CD8-positive, alpha-beta memory T cell (primary cell): ENCODE results near the gene DENND1A. TPM values are rescaled to one million over a fixed set of nuclear protein-coding genes. Genes with fewer than 3 reads are reported as not detected.

Experiments used
- CTCF ChIA-PET: fragments of 350-600 bp; sonication (Branson Sonifier 250); formaldehyde crosslinking; loops from one replicate; lab custom pipeline; 2021; ENCODE audit warnings: antibody characterized with exemption; lab: Charles Lee
- POLR2A ChIA-PET: fragments of 350-600 bp; sonication (Branson Sonifier 250); formaldehyde crosslinking; loops from one replicate; lab custom pipeline; 2021; ENCODE audit warnings: antibody characterized with exemption; lab: Charles Lee
- DNase-seq, 5 donors: peaks; one replicate each; pipeline versions ENCODE4 v3.0.0 to v3.0.0-alpha.2; 2020 to 2022; ENCODE audit warnings: mixed read lengths in 1 of 5
- H3K27ac ChIP-seq: one replicate; pipeline ENCODE4 v1.7.0; 2013; ENCODE audit warnings: low read depth, mild to moderate bottlenecking, low read length, moderate library complexity
- H3K27me3 ChIP-seq: 2 replicates; pipeline ENCODE4 v1.7.0; 2013; ENCODE audit warnings: low read length, mild to moderate bottlenecking; ENCODE audit not compliant: insufficient read depth, poor library complexity, severe bottlenecking
- H3K36me3 ChIP-seq: 2 replicates; pipeline ENCODE4 v1.7.0; 2013; ENCODE audit warnings: mild to moderate bottlenecking, low read length, moderate library complexity; ENCODE audit not compliant: insufficient read depth
- H3K4me1 ChIP-seq: 2 replicates; pipeline ENCODE4 v1.7.0; 2013; ENCODE audit warnings: mild to moderate bottlenecking, low read length, moderate library complexity; ENCODE audit not compliant: insufficient read depth
- H3K4me3 ChIP-seq: 2 replicates; pipeline ENCODE4 v1.7.0; 2013; ENCODE audit warnings: mild to moderate bottlenecking, low read length
- H3K9me3 ChIP-seq: 2 replicates; pipeline ENCODE4 v1.7.0; 2013; ENCODE audit warnings: mild to moderate bottlenecking, low read length
- H3K27ac Mint-ChIP-seq, 8 donors: one replicate each; pipeline ENCODE4 v1.8.0; 2020 to 2021; ENCODE audit warnings: mixed read lengths in 8 of 8, mild to moderate bottlenecking in 6 of 8, inconsistent platforms in 3 of 8, moderate library complexity in 3 of 8
- H3K27me3 Mint-ChIP-seq, 2 donors: one replicate each; pipeline ENCODE4 v1.8.0; 2020 to 2021; ENCODE audit warnings: mixed read lengths in 2 of 2, mild to moderate bottlenecking in 1 of 2, moderate library complexity in 1 of 2
- H3K36me3 Mint-ChIP-seq, 3 donors: one replicate each; pipeline ENCODE4 v1.8.0; 2020 to 2021; ENCODE audit warnings: mixed read lengths in 3 of 3, inconsistent platforms in 1 of 3, mild to moderate bottlenecking in 1 of 3
- H3K4me1 Mint-ChIP-seq, 3 donors: one replicate each; pipeline ENCODE4 v1.8.0; 2020 to 2021; ENCODE audit warnings: mixed read lengths in 3 of 3, inconsistent platforms in 1 of 3, mild to moderate bottlenecking in 1 of 3
- H3K4me3 Mint-ChIP-seq, 7 donors: one replicate each; pipeline ENCODE4 v1.8.0; 2020 to 2021; ENCODE audit warnings: mixed read lengths in 7 of 7, mild to moderate bottlenecking in 6 of 7, moderate library complexity in 4 of 7, inconsistent platforms in 2 of 7
- H3K9me3 Mint-ChIP-seq, 5 donors: one replicate each; pipeline ENCODE4 v1.8.0; 2020 to 2022; ENCODE audit warnings: mixed read lengths in 5 of 5, mild to moderate bottlenecking in 3 of 5, moderate library complexity in 2 of 5, inconsistent platforms in 1 of 5
- polyA plus RNA-seq: library from polyadenylated mRNA; unstranded; fragments of 300-500 nt; fragmentation: Illumina TruSeq; gene quantifications from one replicate; pipeline ENCODE4 v1.2.3, GENCODE V29; 2021
- total RNA-seq, 2 experiments: library from RNA; stranded (reverse); gene quantifications; one replicate each; pipeline ENCODE4 v1.2.3, GENCODE V29; 2021

DENND1A gene
- total and polyA plus RNA-seq, 3 experiments from 2014 or later, result 7.2 to 15.1 (median 15.0) TPM

DNA sequence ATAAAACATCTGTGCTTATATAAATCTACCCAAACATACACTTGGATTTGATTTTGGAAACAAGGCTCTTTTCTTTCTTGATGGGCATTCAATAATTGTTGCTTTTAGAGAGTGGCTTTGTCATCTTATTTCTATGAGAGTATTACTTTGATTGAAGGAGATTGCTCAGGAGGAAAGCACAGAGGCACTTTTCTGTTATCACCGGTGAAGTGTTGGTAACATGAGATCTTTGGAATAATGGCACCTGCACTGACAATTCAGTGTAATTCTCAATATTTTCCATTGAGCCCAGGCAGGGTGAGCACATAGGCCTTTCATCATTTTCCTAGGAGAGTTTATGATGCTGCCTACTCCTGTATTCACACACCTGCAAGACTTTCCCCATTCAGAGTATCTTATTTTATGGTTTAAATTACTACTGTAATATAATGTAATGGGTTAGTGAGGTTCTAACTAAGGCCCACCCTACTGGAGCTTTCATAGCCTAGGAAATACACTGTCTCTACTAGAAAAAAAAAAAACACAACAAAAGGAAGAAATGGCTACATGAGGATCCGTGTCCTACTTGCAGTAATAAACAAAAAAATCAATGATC lies 244.3 kb downstream of the DENND1A start:
- Histone ChIP-seq H3K27me3 (no peaks in the 10 kb centered on the region), H3K9me3 (no peaks in the 10 kb centered on the region), H3K36me3 (no peaks in the 10 kb centered on the region), H3K27ac (no peak overlapping the region), H3K4me1 (peaks cover 9% of the 10 kb centered on the region), H3K4me3 (no peak overlapping the region)
- H3K27me3 Mint-ChIP-seq, result no peaks in the 10 kb centered on the region
- POLR2A ChIA-PET, result no interaction called here
- peaks cover 1 to 10% (median 2%) of the 10 kb centered on the region in 3 donors for H3K36me3 Mint-ChIP-seq
- DNase-seq, result no peak
- H3K9me3 Mint-ChIP-seq, result no peaks in the 10 kb centered on the region
- no peak overlapping the region for H3K27ac Mint-ChIP-seq
- CTCF ChIA-PET, result no interaction called here
- peaks cover 14 to 30% (median 17%) of the 10 kb centered on the region in 3 donors for H3K4me1 Mint-ChIP-seq
- no peak overlapping the region for H3K4me3 Mint-ChIP-seq

DNA sequence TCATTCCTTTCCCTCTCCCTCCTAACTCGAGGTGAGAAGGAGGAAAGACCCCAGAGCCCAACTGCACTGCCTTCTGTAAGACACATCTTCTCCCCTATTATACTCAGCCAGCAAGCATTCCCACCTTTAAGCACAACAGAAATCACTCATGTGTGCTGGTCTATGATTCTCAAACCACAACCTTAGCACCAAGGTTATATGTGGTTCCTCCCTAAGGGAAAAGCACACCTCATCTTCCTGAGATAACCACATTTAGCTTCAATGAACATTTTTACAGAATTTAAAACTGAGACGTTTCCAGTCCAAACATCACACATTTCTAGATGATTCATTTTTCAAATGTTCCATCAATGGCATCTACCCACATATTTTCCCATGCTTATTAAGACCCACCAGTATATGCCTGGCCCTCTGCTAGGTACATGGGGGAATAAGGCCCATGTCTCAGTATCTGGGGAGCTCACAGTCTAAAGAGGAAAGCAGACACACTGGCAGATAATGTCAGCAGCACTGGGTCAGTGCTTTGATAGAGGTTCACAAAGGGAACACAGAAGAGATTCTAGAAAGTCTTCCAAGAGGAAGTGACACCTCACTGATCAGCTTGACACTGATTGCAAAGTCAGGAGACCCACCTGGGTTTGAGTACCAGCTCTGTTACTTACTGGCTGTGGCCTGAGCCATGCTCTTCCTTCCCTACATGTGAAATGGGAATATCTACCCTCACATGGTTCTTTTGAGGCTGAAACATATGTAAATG lies 245.4 kb downstream of the DENND1A start:
- H3K4me1 ChIP-seq, result peaks cover 9% of the 10 kb centered on the region
- H3K27me3 ChIP-seq, result no peaks in the 10 kb centered on the region
- no peak overlapping the region for H3K27ac Mint-ChIP-seq
- H3K4me3 ChIP-seq, result no peak overlapping the region
- H3K36me3 Mint-ChIP-seq, result peaks cover 1 to 10% (median 4%) of the 10 kb centered on the region in 3 donors
- ChIA-PET CTCF (no interaction called here), POLR2A (no interaction called here)
- no peaks in the 10 kb centered on the region for H3K36me3 ChIP-seq
- no peaks in the 10 kb centered on the region for H3K9me3 ChIP-seq
- no peak for DNase-seq
- no peaks in the 10 kb centered on the region for H3K9me3 Mint-ChIP-seq
- H3K4me1 Mint-ChIP-seq, result peaks cover 18 to 36% (median 27%) of the 10 kb centered on the region in 3 donors
- H3K4me3 Mint-ChIP-seq, result no peak overlapping the region
- no peak overlapping the region for H3K27ac ChIP-seq
- H3K27me3 Mint-ChIP-seq, result no peaks in the 10 kb centered on the region

DNA sequence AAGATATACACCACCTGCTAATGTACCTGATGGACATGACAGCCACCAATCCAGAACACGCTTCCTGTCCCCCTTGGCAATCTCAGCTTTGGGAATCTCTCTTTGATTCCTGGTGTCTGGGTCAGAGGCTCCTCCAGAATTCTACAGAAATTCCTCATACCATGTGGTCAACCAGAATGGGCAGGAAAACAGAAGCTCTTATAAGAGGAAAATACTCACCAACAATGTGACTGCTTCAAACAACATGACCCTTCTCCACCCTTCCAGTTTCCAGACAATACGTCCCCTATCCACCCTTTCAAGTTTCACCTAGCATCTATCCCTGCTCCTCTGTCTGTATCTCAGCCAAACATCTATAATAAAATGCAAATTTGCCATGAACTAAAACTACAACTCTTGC lies 247.2 kb downstream of the DENND1A start:
- no peak overlapping the region for H3K27ac Mint-ChIP-seq
- no peak overlapping the region for H3K4me3 Mint-ChIP-seq
- POLR2A ChIA-PET, result no interaction called here
- H3K4me1 Mint-ChIP-seq, result peaks cover 21 to 46% (median 36%) of the 10 kb centered on the region in 3 donors
- H3K9me3 Mint-ChIP-seq, result no peaks in the 10 kb centered on the region
- Histone ChIP-seq H3K27me3 (no peaks in the 10 kb centered on the region), H3K9me3 (no peaks in the 10 kb centered on the region), H3K36me3 (no peaks in the 10 kb centered on the region), H3K27ac (no peak overlapping the region), H3K4me3 (no peak overlapping the region), H3K4me1 (peaks cover 9% of the 10 kb centered on the region)
- CTCF ChIA-PET, result no interaction called here
- peaks cover 1 to 10% (median 4%) of the 10 kb centered on the region in 3 donors for H3K36me3 Mint-ChIP-seq
- no peak for DNase-seq
- no peaks in the 10 kb centered on the region for H3K27me3 Mint-ChIP-seq

DNA sequence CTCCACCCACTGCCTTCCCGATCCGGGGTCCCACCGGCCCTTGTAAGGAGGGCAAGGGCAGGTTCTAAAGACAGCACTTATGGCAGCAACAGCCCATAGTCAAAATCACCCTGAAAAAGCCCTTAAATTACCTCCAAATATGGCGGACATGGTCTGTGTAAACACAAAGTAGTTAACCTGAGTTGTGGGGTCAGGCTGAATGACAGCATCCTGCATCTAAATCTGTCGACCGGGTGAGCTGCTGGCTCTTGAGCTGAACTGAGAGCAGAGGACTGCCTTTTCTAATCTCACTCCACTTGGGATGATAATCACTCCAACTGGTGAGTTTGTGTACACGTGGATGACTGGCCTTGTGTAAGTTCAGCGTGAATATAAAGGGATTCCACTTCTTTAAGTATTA lies 249.6 kb downstream of the DENND1A start:
- ChIA-PET POLR2A (no interaction called here), CTCF (interaction anchor here (0.6 kb wide), 1 partner anchor 130 kb away, joined by 3 read pairs; no protein-coding TSS in a partner anchor)
- H3K4me1 Mint-ChIP-seq, result peaks cover 19 to 38% (median 31%) of the 10 kb centered on the region in 3 donors
- no peaks in the 10 kb centered on the region for H3K27me3 Mint-ChIP-seq
- Histone ChIP-seq H3K9me3 (no peaks in the 10 kb centered on the region), H3K27ac (no peak overlapping the region), H3K27me3 (no peaks in the 10 kb centered on the region), H3K36me3 (no peaks in the 10 kb centered on the region), H3K4me3 (no peak overlapping the region), H3K4me1 (peaks cover 9% of the 10 kb centered on the region)
- no peak for DNase-seq
- H3K4me3 Mint-ChIP-seq, result peak overlapping the region in 1 of 7 donors; percentile 20
- no peaks in the 10 kb centered on the region for H3K9me3 Mint-ChIP-seq
- H3K36me3 Mint-ChIP-seq, result peaks cover 11 to 14% (median 13%) of the 10 kb centered on the region in 3 donors
- no peak overlapping the region for H3K27ac Mint-ChIP-seq

- Histone ChIP-seq H3K4me1 (peaks cover 2% of the 10 kb centered on the region), H3K36me3 (no peaks in the 10 kb centered on the region), H3K27ac (no peak overlapping the region), H3K9me3 (no peaks in the 10 kb centered on the region), H3K4me3 (no peak overlapping the region), H3K27me3 (no peaks in the 10 kb centered on the region)
- Mint-ChIP-seq H3K27ac (peak overlapping the region in 7 of 8 donors; percentile 13 to 78 (median 61)), H3K9me3 (peaks cover 0 to 3% (median 0%) of the 10 kb centered on the region in 5 donors), H3K27me3 (no peaks in the 10 kb centered on the region), H3K36me3 (peaks cover 15 to 18% (median 16%) of the 10 kb centered on the region in 3 donors), H3K4me1 (peaks cover 12 to 29% (median 22%) of the 10 kb centered on the region in 3 donors), H3K4me3 (peak overlapping the region in 4 of 7 donors; percentile 23 to 62 (median 48))
- CTCF ChIA-PET, result no interaction called here
- peak in 1 of 5 donors; percentile 1 for DNase-seq
- POLR2A ChIA-PET, result no interaction called here
Observed at GRCh38 chr9:123679330-123679987, 250.5 kb downstream of the DENND1A start.

- ChIA-PET POLR2A (no interaction called here), CTCF (no interaction called here)
- H3K4me1 ChIP-seq, result no peaks in the 10 kb centered on the region
- Mint-ChIP-seq H3K9me3 (peaks cover 0 to 9% (median 4%) of the 10 kb centered on the region in 5 donors), H3K27me3 (no peaks in the 10 kb centered on the region), H3K36me3 (peaks cover 18 to 21% (median 21%) of the 10 kb centered on the region in 3 donors), H3K4me1 (peaks cover 9 to 24% (median 18%) of the 10 kb centered on the region in 3 donors), H3K4me3 (peak overlapping the region in 1 of 7 donors; percentile 56), H3K27ac (peak overlapping the region in 2 of 8 donors; percentile 15 to 71)
- H3K27me3 ChIP-seq, result no peaks in the 10 kb centered on the region
- DNase-seq, result no peak
- H3K9me3 ChIP-seq, result no peaks in the 10 kb centered on the region
- no peak overlapping the region for H3K4me3 ChIP-seq
- H3K27ac ChIP-seq, result no peak overlapping the region
- H3K36me3 ChIP-seq, result no peaks in the 10 kb centered on the region
Observed at GRCh38 chr9:123678878-123679329, 251.0 kb downstream of the DENND1A start.

DNA sequence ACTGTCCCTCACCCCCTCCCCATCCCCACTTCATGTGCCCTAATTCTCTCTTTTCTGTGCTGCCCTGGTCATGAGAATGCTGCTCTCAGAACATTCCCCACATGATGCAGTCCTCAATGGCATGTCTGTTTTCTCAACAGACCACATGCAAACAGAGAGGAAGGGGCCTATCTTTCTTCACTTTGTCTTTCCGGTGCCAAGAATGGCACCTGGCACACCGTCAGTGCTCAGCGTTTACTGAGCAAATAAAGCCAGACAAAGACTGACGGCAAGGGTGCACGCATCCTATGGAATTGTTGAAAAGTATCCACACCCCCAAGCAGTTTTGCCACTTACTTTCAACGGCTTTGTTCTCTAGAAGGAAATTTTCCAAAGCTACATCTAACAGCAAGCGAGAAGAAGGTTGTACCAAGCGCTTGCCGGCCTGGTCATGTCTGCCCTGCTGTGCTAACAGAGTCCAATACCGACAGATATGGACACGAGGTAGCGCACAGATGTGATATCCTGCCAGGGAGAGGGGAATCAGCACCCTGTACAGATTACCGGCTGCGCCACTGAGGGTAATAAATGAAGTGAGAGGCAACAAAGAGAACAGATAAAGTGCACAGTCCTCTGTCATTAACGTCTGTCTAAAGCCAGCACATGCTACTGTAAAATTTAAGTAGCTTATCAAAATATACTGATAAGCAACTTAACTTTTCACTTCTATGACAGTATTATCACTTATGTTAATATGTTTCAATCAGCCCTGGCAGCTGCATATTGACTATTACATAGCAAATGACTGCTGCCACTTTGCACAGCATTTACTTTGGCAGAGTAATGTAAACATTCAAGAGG lies 251.7 kb downstream of the DENND1A start:
- peaks cover 21 to 26% (median 22%) of the 10 kb centered on the region in 3 donors for H3K36me3 Mint-ChIP-seq

More for the DNA sequence above, 251.7 kb downstream of the DENND1A start:
- no peaks in the 10 kb centered on the region for H3K27me3 ChIP-seq
- Mint-ChIP-seq H3K4me1 (peaks cover 7 to 24% (median 18%) of the 10 kb centered on the region in 3 donors), H3K27ac (no peak overlapping the region), H3K27me3 (no peaks in the 10 kb centered on the region), H3K9me3 (peaks cover 0 to 15% (median 6%) of the 10 kb centered on the region in 5 donors), H3K4me3 (no peak overlapping the region)
- ChIA-PET POLR2A (no interaction called here), CTCF (no interaction called here)
- H3K27ac ChIP-seq, result no peak overlapping the region
- H3K9me3 ChIP-seq, result no peaks in the 10 kb centered on the region
- DNase-seq, result no peak
- no peaks in the 10 kb centered on the region for H3K4me1 ChIP-seq
- no peaks in the 10 kb centered on the region for H3K36me3 ChIP-seq
- no peak overlapping the region for H3K4me3 ChIP-seq
